ENCODE data around the gene RTEL1.
"Not testable (repeated sequence)": the region's sequence is repeated elsewhere in the genome, so short reads cannot be mapped to it uniquely, and the experiment has no call there.

Gene RTEL1

DNA sequence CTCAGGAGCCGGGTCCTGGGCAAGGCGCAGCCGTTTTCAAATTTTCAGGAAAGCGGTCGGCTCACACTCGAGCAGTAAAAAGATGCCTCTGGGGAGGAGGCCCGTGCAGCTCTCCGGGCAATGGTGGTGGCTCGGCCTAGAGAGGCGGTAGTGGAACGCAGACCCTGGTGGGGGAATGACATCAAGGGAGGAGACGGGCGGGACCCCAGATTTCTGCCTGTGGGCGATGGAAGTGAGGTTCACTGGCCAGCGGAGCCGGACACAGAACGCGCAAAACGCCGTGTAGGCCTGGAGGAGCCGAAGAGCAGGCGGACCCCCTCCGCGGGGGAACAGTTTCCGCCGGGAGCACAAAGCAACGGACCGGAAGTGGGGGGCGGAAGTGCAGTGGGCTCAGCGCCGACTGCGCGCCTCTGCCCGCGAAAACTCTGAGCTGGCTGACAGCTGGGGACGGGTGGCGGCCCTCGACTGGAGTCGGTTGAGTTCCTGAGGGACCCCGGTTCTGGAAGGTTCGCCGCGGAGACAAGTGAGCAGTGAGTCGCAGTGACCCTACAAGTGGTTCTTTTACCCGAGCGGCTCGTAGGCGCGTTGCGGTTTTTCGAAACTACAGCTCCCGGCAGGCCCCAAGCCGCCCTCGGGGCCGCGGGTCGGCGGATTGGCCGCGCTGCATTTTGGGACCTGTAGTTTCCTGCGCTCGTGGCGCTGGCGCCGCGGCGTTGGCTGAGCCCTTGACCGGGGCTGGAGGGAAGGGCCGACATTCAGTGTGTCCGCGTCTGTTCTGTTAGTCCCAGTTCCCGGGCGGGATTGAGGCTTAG is at the start of gene RTEL1:
TSS of gene RTEL1 (plus strand) at position 376 of the 812 bp plus-strand sequence. CDS start 1,091 bp downstream, outside the sequence.
- peak within 1 kb of the TSS; percentile 88 for H3K4me3 ChIP-seq (ENCODE audit: low read depth, low read length)
- TF ChIP-seq CTCF (IDR thresholded peaks at IDR 0.05; ENCODE audit: low read depth, low read length): no peak

- no peak overlapping the region for H3K4me3 ChIP-seq (ENCODE audit: low read depth, low read length)
- TF ChIP-seq CTCF (IDR thresholded peaks at IDR 0.05; ENCODE audit: low read depth, low read length): no peak
Measured at GRCh38 chr20:63610581-63611435, 47.3 kb upstream of the RTEL1 start.

DNA sequence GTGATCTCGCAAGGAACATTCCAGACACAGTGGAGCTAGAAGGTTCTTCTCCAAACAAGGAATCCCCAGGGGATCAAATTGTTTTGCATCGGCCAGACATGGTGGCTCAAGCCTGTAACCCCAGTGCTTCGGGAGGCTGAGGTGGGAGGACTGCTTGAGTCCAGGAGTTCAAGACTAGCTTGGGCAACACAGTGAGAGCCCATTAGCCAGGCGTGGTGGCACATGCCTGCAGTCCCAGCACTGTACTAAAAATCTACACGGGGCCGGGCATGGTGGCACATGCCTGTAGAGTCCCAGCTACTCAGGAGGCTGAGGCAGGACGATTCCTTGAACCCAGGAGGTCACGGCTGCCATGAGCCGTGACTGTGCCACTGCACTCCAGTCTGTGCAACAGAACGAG is 46.5 kb upstream of the RTEL1 start:
- no peak overlapping the region for H3K4me3 ChIP-seq (ENCODE audit: low read depth, low read length)
- no peak for TF ChIP-seq CTCF (IDR thresholded peaks at IDR 0.05; ENCODE audit: low read depth, low read length)

DNA sequence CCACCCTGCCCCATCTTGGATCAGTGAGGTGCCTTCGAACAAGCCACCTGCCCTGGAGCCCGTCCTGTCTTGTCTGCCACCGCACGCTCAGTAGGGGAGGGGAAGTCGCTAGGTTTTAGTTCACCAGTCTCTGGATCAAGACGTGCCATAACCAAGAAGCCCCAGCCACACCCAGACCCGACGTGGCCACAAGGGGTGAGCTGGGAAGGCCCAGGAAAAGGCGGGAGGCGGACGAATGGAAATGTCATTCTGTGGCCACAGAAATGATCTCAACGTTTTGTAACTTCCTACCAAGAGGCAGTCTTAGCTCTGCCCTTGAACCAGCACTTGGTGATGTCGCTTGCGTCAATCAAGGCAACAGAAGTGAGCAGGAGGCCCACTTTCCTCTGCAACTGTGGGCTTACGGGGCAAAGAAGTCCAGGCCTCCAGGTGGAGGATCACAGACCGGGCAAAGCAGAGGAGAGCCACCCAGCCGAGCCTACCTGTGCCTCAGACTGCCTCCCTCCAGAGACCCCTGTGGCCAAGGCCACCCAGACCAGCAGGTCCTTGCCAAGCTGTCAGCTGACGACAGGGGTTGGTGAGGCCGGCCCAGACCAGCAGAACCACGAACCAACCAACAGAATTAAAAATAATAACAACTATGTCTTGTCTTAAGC is 45.7 kb upstream of the RTEL1 start:
- no peak for TF ChIP-seq CTCF (IDR thresholded peaks at IDR 0.05; ENCODE audit: low read depth, low read length)
- no peak overlapping the region for H3K4me3 ChIP-seq (ENCODE audit: low read depth, low read length)

- not testable (repeated sequence) for H3K4me3 ChIP-seq (ENCODE audit: low read depth, low read length)
- TF ChIP-seq CTCF (IDR thresholded peaks at IDR 0.05; ENCODE audit: low read depth, low read length): 0 out of 2 replicates have a peak, but pooled peaks have one; percentile 6
Measured at GRCh38 chr20:63613863-63614594, 44.1 kb upstream of the RTEL1 start.

- no peak for TF ChIP-seq CTCF (IDR thresholded peaks at IDR 0.05; ENCODE audit: low read depth, low read length)
Measured at GRCh38 chr20:63617092-63617875, 40.8 kb upstream of the RTEL1 start.

More at GRCh38 chr20:63617092-63617875, 40.8 kb upstream of the RTEL1 start:
- no peak overlapping the region for H3K4me3 ChIP-seq (ENCODE audit: low read depth, low read length)
